Stomach (tissue), 9 donors: Measurements from ENCODE around the gene CEP57L1. TPM values are rescaled to one million over a fixed set of nuclear protein-coding genes. Genes with fewer than 3 reads are reported as not detected.
"Not testable (repeated sequence)": the region's sequence is repeated elsewhere in the genome, so short reads cannot be mapped to it uniquely, and the experiment has no call there.

Experiments used
- DNase-seq, 2 donors: peaks; one replicate each; pipeline versions ENCODE4 v3.0.0 to v3.0.0-alpha.2; 2013 to 2019
- H3K27ac ChIP-seq, 5 donors: fragments of 200-600 bp in 4 of 5; sonication (generic) in 4 of 5; one replicate each; pipeline ENCODE4 v1.5.1; 2013 to 2019; ENCODE audit warnings: mild to moderate bottlenecking in 1 of 5, moderate library complexity in 1 of 5
- H3K27me3 ChIP-seq, 3 donors: fragments of 200-600 bp; sonication (generic); one replicate each; pipeline ENCODE4 v1.5.1; 2017 to 2019; ENCODE audit warnings: mixed run types in 1 of 3
- H3K36me3 ChIP-seq, 4 donors: fragments of 200-600 bp; sonication (generic); 1 replicate in 3 of 4; 2 replicates in 1 of 4; pipeline ENCODE4 v1.5.1; 2016 to 2019
- H3K4me1 ChIP-seq, 4 donors: fragments of 200-600 bp; sonication (generic); one replicate each; pipeline ENCODE4 v1.5.1; 2016 to 2019
- H3K4me3 ChIP-seq, 4 donors: fragments of 200-600 bp; sonication (generic) in 3 of 4; one replicate each; pipeline ENCODE4 v1.5.1; 2016 to 2019; ENCODE audit warnings: mild to moderate bottlenecking in 1 of 4
- H3K9me3 ChIP-seq, 4 donors: fragments of 200-600 bp; sonication (generic); one replicate each; pipeline ENCODE4 v1.5.1; 2016 to 2019
- EP300 ChIP-seq: sonication (generic); formaldehyde crosslinking; IDR thresholded peaks from one replicate; pipeline ENCODE4 v1.6.1; 2017; ENCODE audit warnings: antibody characterized with exemption
- POLR2A ChIP-seq, 4 donors: fragments of 450-650 bp; IDR thresholded peaks; one replicate each; pipeline ENCODE4 v1.6.1; 2016; ENCODE audit warnings: antibody characterized with exemption in 4 of 4, control low read depth in 2 of 4, mild to moderate bottlenecking in 1 of 4, moderate library complexity in 1 of 4
- POLR2AphosphoS5 ChIP-seq, 3 donors: sonication (generic); formaldehyde crosslinking; IDR thresholded peaks; one replicate each; pipeline ENCODE4 v1.6.1; 2016; ENCODE audit warnings: antibody characterized with exemption in 3 of 3
- WGBS, 5 donors: extraction: QIAGEN DNeasy Blood & Tissue Kit in 3 of 5; methylation state at CpG; one replicate each; pipeline versions ENCODE4 v1.1.5 to v1.1.7; 2013 to 2018; 5-methylcytosine and 5-hydroxymethylcytosine counted together
- intact Hi-C: fragments of 100-400 bp; cut with DNase I; formaldehyde crosslinking; loops from one replicate; pipeline ENCODE4 v1.15.1; 2023; ENCODE audit warnings: low total_unique reads
- polyA plus RNA-seq, 3 donors: library from polyadenylated mRNA; stranded (reverse); fragments of 200-250 nt; gene quantifications; one replicate each; pipeline ENCODE4 v1.2.3, GENCODE V29; 2013
- total RNA-seq, 5 donors: library from RNA; depleted of rRNA; stranded (reverse); fragments of >200 nt; gene quantifications; one replicate each; pipeline versions ENCODE4 v1.1.0 to v1.2.3, GENCODE V29; 2014 to 2016
- TF ChIP-seq, protein P1 (sequence below), 7 experiments: fragments of 450-650 bp in 4 of 7; fragments of 200-600 bp in 3 of 7; sonication (generic) in 3 of 7; IDR thresholded peaks; one replicate each; pipeline ENCODE4 v1.5.1; 2016 to 2019; ENCODE audit warnings: antibody characterized with exemption in 7 of 7, control low read depth in 2 of 7, mild to moderate bottlenecking in 1 of 7
- donor health status: healthy with polysubstance abuse.
- donor health status: Bipolar disorder and iron deficiency.
- donor health status: healthy.

The CEP57L1 gene
- total and polyA plus RNA-seq, 8 donors, result 4.5 to 63.6 (median 13.8) TPM; not detected in 1

DNA sequence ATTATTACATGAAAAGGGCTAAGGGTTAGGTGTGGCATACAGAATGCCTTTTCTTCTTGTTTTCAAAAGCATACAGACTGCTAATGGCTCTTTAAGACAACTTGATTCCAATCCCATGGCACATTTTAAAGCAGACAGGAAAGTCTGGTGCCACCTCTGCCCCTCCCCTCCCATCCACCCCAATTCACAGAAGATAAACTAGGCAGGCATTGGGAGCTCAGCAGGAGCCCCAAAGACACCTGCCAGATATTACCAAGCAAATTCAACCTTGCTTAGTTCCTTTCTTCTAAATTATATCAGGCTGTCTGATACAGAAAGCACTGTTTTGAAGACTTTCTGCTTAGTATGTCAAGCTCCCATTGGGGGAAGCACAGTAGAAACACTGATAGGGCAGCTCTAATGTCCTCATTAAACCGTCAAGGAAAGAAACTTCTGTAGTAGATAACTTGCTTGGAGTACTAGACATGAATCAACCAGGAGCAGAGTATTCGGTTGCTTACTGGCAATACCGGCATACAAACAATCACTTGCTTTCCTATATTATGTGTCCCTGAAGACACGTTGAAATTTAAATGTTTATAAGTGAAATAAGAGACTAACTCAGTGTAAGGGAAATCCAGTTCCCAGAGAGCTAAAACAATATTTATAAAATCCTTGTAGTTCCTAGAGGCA lies 13.7 kb upstream of the CEP57L1 start:
- peak overlapping the region in 2 of 5 donors; percentile 7 to 36 for H3K27ac ChIP-seq
- no peak for DNase-seq
- 76 to 88% (median 85%) methylated on average over 4 of the region's 4 CpGs for WGBS, 5 donors
- no peak overlapping the region for H3K4me3 ChIP-seq
- intact Hi-C loops, result no loop called here
- TF ChIP-seq, protein P1, sequence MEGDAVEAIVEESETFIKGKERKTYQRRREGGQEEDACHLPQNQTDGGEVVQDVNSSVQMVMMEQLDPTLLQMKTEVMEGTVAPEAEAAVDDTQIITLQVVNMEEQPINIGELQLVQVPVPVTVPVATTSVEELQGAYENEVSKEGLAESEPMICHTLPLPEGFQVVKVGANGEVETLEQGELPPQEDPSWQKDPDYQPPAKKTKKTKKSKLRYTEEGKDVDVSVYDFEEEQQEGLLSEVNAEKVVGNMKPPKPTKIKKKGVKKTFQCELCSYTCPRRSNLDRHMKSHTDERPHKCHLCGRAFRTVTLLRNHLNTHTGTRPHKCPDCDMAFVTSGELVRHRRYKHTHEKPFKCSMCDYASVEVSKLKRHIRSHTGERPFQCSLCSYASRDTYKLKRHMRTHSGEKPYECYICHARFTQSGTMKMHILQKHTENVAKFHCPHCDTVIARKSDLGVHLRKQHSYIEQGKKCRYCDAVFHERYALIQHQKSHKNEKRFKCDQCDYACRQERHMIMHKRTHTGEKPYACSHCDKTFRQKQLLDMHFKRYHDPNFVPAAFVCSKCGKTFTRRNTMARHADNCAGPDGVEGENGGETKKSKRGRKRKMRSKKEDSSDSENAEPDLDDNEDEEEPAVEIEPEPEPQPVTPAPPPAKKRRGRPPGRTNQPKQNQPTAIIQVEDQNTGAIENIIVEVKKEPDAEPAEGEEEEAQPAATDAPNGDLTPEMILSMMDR (IDR thresholded peaks at IDR 0.05), result no peak
- TF ChIP-seq POLR2AphosphoS5 (IDR thresholded peaks at IDR 0.05) (no peak), POLR2A (IDR thresholded peaks at IDR 0.05) (no peak), EP300 (no peak)
- peaks cover 0 to 13% (median 9%) of the 10 kb centered on the region in 4 donors for H3K36me3 ChIP-seq
- H3K27me3 ChIP-seq, result no peaks in the 10 kb centered on the region
- H3K9me3 ChIP-seq, result no peaks in the 10 kb centered on the region
- H3K4me1 ChIP-seq, result peaks cover 0 to 34% (median 11%) of the 10 kb centered on the region in 4 donors

DNA sequence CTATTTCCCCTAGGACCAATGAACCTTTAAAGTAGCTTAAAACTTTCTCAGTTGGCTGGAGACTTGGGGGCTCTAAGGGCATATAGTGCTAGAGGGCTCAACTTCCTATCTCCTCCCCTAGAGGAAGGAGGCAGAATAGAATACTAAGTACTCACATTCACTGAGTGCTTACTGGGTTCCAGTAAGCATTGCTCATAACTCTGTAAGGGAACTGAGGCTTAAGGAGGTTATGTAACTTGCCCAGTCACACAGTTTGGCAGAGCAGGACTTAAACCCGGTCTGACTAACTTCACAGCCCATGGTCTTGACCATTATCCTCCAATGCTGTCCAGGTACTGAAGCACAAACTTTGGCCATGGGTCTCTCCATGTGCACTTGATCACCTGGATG lies 13.1 kb upstream of the CEP57L1 start:
- 63 to 96% (median 83%) methylated on average over 1 of the region's 1 CpG for WGBS, 5 donors
- Histone ChIP-seq H3K4me3 (no peak overlapping the region), H3K27me3 (no peaks in the 10 kb centered on the region), H3K9me3 (no peaks in the 10 kb centered on the region), H3K27ac (no peak overlapping the region), H3K36me3 (peaks cover 0 to 13% (median 9%) of the 10 kb centered on the region in 4 donors), H3K4me1 (peaks cover 0 to 39% (median 14%) of the 10 kb centered on the region in 4 donors)
- TF ChIP-seq EP300, result no peak
- TF ChIP-seq, protein P1 (IDR thresholded peaks at IDR 0.05), result no peak
- TF ChIP-seq POLR2AphosphoS5 (IDR thresholded peaks at IDR 0.05), result peak in 1 of 3 donors; percentile 26
- no peak for DNase-seq
- intact Hi-C loops, result no loop called here

DNA sequence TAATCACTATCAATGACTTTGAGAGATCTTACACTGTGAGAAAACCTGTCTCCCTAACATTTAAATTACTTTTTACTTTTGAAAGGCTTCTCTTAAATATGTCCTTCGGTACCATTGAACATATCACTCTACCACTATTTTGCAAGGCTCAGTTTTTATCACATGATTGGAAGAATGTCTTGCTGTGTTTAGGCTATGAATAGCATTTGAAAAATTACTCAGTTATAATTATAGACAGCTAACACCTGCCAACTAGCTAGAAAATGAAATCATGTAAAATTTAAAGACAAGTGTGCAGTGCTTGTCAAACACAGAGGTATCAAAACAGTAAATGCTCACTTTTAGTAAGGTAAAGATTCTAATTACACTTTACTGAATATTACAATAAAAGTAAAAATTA lies 11.7 kb upstream of the CEP57L1 start:
- H3K9me3 ChIP-seq, result no peaks in the 10 kb centered on the region
- TF ChIP-seq POLR2A (IDR thresholded peaks at IDR 0.05) (no peak), POLR2AphosphoS5 (IDR thresholded peaks at IDR 0.05) (no peak), EP300 (no peak)
- TF ChIP-seq, protein P1 (IDR thresholded peaks at IDR 0.05), result no peak
- WGBS, 5 donors, result 79 to 93% (median 91%) methylated on average over 1 of the region's 1 CpG
- DNase-seq, result no peak
- no peak overlapping the region for H3K4me3 ChIP-seq
- peaks cover 0 to 54% (median 19%) of the 10 kb centered on the region in 4 donors for H3K4me1 ChIP-seq
- H3K27ac ChIP-seq, result no peak overlapping the region
- H3K27me3 ChIP-seq, result no peaks in the 10 kb centered on the region
- intact Hi-C loops, result no loop called here
- H3K36me3 ChIP-seq, result peaks cover 0 to 13% (median 9%) of the 10 kb centered on the region in 4 donors

DNA sequence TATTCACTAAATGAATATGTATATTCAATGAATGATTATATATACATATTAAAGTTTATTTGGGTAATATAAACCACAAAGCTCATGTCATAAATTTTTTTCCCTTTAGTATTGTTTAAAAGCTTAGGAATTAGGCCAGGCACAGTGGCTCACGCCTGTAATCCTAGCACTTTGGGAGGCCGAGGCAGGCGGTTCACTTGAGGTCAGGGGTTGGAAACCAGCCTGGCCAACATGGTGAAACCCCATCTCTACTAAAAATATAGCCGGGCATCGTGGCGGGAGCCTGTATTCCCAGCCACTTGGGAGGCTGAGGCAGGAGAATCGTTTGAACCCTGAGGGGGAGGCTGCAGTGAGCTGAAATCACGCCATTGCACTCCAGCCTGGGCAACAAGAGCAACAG lies 11.2 kb upstream of the CEP57L1 start:
- DNase-seq, H3K4me3 ChIP-seq, H3K27me3 ChIP-seq, H3K27ac ChIP-seq, intact Hi-C loops, H3K9me3 ChIP-seq: not testable (repeated sequence)
- Histone ChIP-seq H3K4me1 (peaks cover 0 to 59% (median 21%) of the 10 kb centered on the region in 4 donors), H3K36me3 (peaks cover 0 to 13% (median 9%) of the 10 kb centered on the region in 4 donors)
- WGBS, 5 donors, result 90 to 97% (median 92%) methylated on average over 8 of the region's 8 CpGs

DNA sequence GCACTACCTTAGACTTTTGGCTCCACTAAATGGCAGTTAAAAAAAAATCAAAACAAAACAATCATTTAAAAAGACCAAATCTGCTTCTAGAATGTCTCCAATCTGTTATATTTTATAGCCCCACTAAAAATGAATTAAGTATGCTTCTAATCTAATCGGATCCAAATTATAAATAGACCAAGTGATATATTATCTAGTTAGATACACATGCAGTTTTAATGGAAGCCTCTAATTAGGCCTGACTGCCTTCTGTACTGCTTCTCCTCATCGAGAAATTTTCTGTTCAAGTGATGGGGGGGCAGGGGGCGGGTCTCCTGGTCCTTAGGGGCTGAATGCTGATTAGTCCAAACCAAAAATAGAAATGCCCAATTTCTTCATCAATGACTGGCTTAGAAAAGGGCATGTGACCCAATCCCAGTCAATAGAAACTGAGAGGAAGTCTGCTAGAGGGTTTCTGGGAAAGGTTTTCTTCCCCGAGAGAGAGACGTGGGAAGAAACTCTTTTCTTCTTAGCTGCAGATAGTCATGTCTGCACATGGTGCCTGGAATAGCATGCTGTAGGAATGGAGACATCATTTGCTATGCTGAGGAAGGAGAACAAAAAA lies 7.5 kb upstream of the CEP57L1 start:
- DNase-seq, result no peak
- peaks cover 0 to 13% (median 6%) of the 10 kb centered on the region in 4 donors for H3K36me3 ChIP-seq
- peak overlapping the region in 2 of 5 donors; percentile 7 to 46 for H3K27ac ChIP-seq
- no peaks in the 10 kb centered on the region for H3K27me3 ChIP-seq
- WGBS, 5 donors, result 40 to 58% (median 44%) methylated on average over 5 of the region's 5 CpGs
- no peak overlapping the region for H3K4me3 ChIP-seq
- TF ChIP-seq POLR2A (IDR thresholded peaks at IDR 0.05), result no peak
- TF ChIP-seq POLR2AphosphoS5 (IDR thresholded peaks at IDR 0.05), result no peak
- TF ChIP-seq EP300, result no peak
- TF ChIP-seq, protein P1 (IDR thresholded peaks at IDR 0.05), result no peak
- no peaks in the 10 kb centered on the region for H3K9me3 ChIP-seq
- intact Hi-C loops, result no loop called here
- peaks cover 10 to 71% (median 40%) of the 10 kb centered on the region in 4 donors for H3K4me1 ChIP-seq
